GM23248 (cell line): ENCODE results near the gene TECTA. TPM values are rescaled to one million over a fixed set of nuclear protein-coding genes. Genes with fewer than 3 reads are reported as not detected.

Experiments used
- DNase-seq: peaks from one replicate; pipeline ENCODE4 v3.0.0-alpha.2; 2015
- H2AFZ ChIP-seq: fragments of 200-600 bp; sonication (generic); 2 replicates; pipeline ENCODE4 v1.6.1; 2016; ENCODE audit warnings: antibody characterized with exemption
- H3F3A ChIP-seq: fragments of 200-600 bp; sonication (generic); 2 replicates; pipeline ENCODE4 v1.6.1; 2016; ENCODE audit warnings: mild to moderate bottlenecking, antibody characterized with exemption, mixed run types; ENCODE audit not compliant: insufficient read depth
- H3K27ac ChIP-seq: fragments of 200-600 bp; sonication (generic); 2 replicates; pipeline ENCODE4 v1.5.1; 2016; ENCODE audit warnings: mild to moderate bottlenecking
- H3K27me3 ChIP-seq: fragments of 200-600 bp; sonication (generic); replicated peaks from 2 replicates; pipeline ENCODE4 v1.6.1; 2016; ENCODE audit warnings: mild to moderate bottlenecking; ENCODE audit not compliant: insufficient read depth
- H3K36me3 ChIP-seq: fragments of 200-600 bp; sonication (generic); 2 replicates; pipeline ENCODE4 v1.6.1; 2016; ENCODE audit warnings: low read depth, mild to moderate bottlenecking
- H3K4me1 ChIP-seq: fragments of 200-600 bp; sonication (generic); 2 replicates; pipeline ENCODE4 v1.6.1; 2016; ENCODE audit warnings: mild to moderate bottlenecking; ENCODE audit not compliant: insufficient read depth
- H3K4me2 ChIP-seq: fragments of 200-600 bp; sonication (generic); one replicate; pipeline ENCODE4 v1.6.1; 2016; ENCODE audit warnings: mild to moderate bottlenecking; ENCODE audit not compliant: unreplicated experiment
- H3K4me3 ChIP-seq: fragments of 200-600 bp; sonication (generic); 2 replicates; pipeline ENCODE4 v1.5.1; 2016; ENCODE audit warnings: mild to moderate bottlenecking
- H3K79me2 ChIP-seq: fragments of 200-600 bp; sonication (generic); 2 replicates; pipeline ENCODE4 v1.6.1; 2016; ENCODE audit warnings: mild to moderate bottlenecking; ENCODE audit not compliant: insufficient read depth
- H3K9ac ChIP-seq: fragments of 200-600 bp; sonication (generic); 2 replicates; pipeline ENCODE4 v1.6.1; 2016; ENCODE audit warnings: mild to moderate bottlenecking
- H3K9me2 ChIP-seq: fragments of 200-600 bp; sonication (generic); 2 replicates; pipeline ENCODE4 v1.6.1; 2016; ENCODE audit warnings: mixed run types, mild to moderate bottlenecking, moderate library complexity; ENCODE audit not compliant: insufficient read depth
- H3K9me3 ChIP-seq: fragments of 200-600 bp; sonication (generic); one replicate; pipeline ENCODE4 v1.6.1; 2017; ENCODE audit warnings: low read depth
- H4K20me1 ChIP-seq: fragments of 200-600 bp; sonication (generic); 2 replicates; pipeline ENCODE4 v1.6.0; 2016; ENCODE audit not compliant: insufficient read depth
- EZH2 ChIP-seq: fragments of 200-600 bp; sonication (generic); IDR thresholded peaks from 2 replicates; pipeline ENCODE4 v1.6.1; 2018; ENCODE audit warnings: antibody characterized with exemption, mild to moderate bottlenecking; ENCODE audit not compliant: insufficient read depth, poor library complexity, severe bottlenecking
- EZH2phosphoT487 ChIP-seq: fragments of 200-600 bp; sonication (generic); IDR thresholded peaks from 2 replicates; pipeline ENCODE4 v1.6.1; 2018; ENCODE audit warnings: antibody characterized with exemption, moderate library complexity, mild to moderate bottlenecking, low read depth; ENCODE audit not compliant: insufficient read depth
- WGBS, 2 experiments: methylation state at CpG; one replicate each; pipeline ENCODE4 v1.1.6; 2015 to 2017; ENCODE audit warnings: low lambda C conversion rate in 2 of 2, low coverage in 1 of 2; ENCODE audit errors: missing lambda C conversion rate in 2 of 2; 5-methylcytosine and 5-hydroxymethylcytosine counted together
- in situ Hi-C: fragments of 300-500 bp; cut with MboI; formaldehyde crosslinking; loops from 2 replicates; pipeline ENCODE4 v1.15.0; 2020
- polyA plus RNA-seq: library from polyadenylated mRNA; unstranded; fragments of >200 nt; fragmentation: Nextera tagmentation; extraction: Ambion mirVana; gene quantifications from 2 replicates; pipeline ENCODE4 v1.2.1, GENCODE V29; 2016
- total RNA-seq: library from RNA; depleted of rRNA; stranded (reverse); fragments of >200 nt; shearing (Covaris generic); gene quantifications from 2 replicates; pipeline ENCODE4 v1.2.3, GENCODE V29; 2014

Gene TECTA
- total and polyA plus RNA-seq, 2 experiments from 2014 or later, result under 0.01 to 0.08 TPM

GRCh38 chr11:121212536-121213361, 111.7 kb downstream of the TECTA start:
- in situ Hi-C loops, result no loop called here
- 31 to 44% methylated on average over 3 of the region's 3 CpGs for WGBS, 2 experiments

GRCh38 chr11:121213362-121213893, 112.4 kb downstream of the TECTA start:
- H3K9ac ChIP-seq, result no peak overlapping the region
- no peaks in the 10 kb centered on the region for H3K36me3 ChIP-seq
- no peaks in the 10 kb centered on the region for H3K79me2 ChIP-seq
- in situ Hi-C loops, result no loop called here
- H3K27me3 ChIP-seq, result peaks cover 27% of the 10 kb centered on the region
- WGBS, 2 experiments, result 44 to 59% methylated on average over 3 of the region's 3 CpGs
- no peak overlapping the region for H3K4me2 ChIP-seq
- H3K4me3 ChIP-seq, result no peak overlapping the region
- no peak overlapping the region for H3K27ac ChIP-seq
- H3F3A ChIP-seq, result no peaks in the 10 kb centered on the region
- no peaks in the 10 kb centered on the region for H3K4me1 ChIP-seq
- TF ChIP-seq EZH2phosphoT487 (no peak), EZH2 (no peak)
- no peak for DNase-seq
- no peaks in the 10 kb centered on the region for H4K20me1 ChIP-seq
- no peaks in the 10 kb centered on the region for H3K9me2 ChIP-seq
- no peak overlapping the region for H2AFZ ChIP-seq
- H3K9me3 ChIP-seq, result no peaks in the 10 kb centered on the region

More at GRCh38 chr11:121212536-121213361, 111.7 kb downstream of the TECTA start:
- no peaks in the 10 kb centered on the region for H4K20me1 ChIP-seq
- peaks cover 24% of the 10 kb centered on the region for H3K27me3 ChIP-seq
- no peak overlapping the region for H2AFZ ChIP-seq
- H3K9me3 ChIP-seq, result no peaks in the 10 kb centered on the region
- H3K4me2 ChIP-seq, result no peak overlapping the region
- no peak overlapping the region for H3K4me3 ChIP-seq
- TF ChIP-seq EZH2 (no peak), EZH2phosphoT487 (no peak)
- no peaks in the 10 kb centered on the region for H3K4me1 ChIP-seq
- H3K9me2 ChIP-seq, result no peaks in the 10 kb centered on the region
- no peak overlapping the region for H3K9ac ChIP-seq
- H3K79me2 ChIP-seq, result no peaks in the 10 kb centered on the region
- H3K36me3 ChIP-seq, result no peaks in the 10 kb centered on the region
- H3K27ac ChIP-seq, result no peak overlapping the region
- H3F3A ChIP-seq, result no peaks in the 10 kb centered on the region
- no peak for DNase-seq

- Histone ChIP-seq H3K9me3 (no peaks in the 10 kb centered on the region), H3K36me3 (no peaks in the 10 kb centered on the region), H3K4me2 (no peak overlapping the region), H3K9ac (no peak overlapping the region), H3K27me3 (peaks cover 35% of the 10 kb centered on the region), H4K20me1 (no peaks in the 10 kb centered on the region), H3K4me1 (no peaks in the 10 kb centered on the region), H3F3A (no peaks in the 10 kb centered on the region), H3K4me3 (no peak overlapping the region), H3K27ac (no peak overlapping the region), H2AFZ (no peak overlapping the region), H3K79me2 (no peaks in the 10 kb centered on the region), H3K9me2 (no peaks in the 10 kb centered on the region)
- in situ Hi-C loops, result no loop called here
- DNase-seq, result no peak
- TF ChIP-seq EZH2phosphoT487 (no peak), EZH2 (no peak)
Observed at GRCh38 chr11:121214861-121215260, 113.8 kb downstream of the TECTA start.

GRCh38 chr11:121221496-121222200, 120.6 kb downstream of the TECTA start:
- Histone ChIP-seq H4K20me1 (no peaks in the 10 kb centered on the region), H3K4me1 (no peaks in the 10 kb centered on the region), H3K9ac (no peak overlapping the region), H3K9me3 (no peaks in the 10 kb centered on the region), H3K9me2 (no peaks in the 10 kb centered on the region), H3K27ac (no peak overlapping the region), H3K36me3 (no peaks in the 10 kb centered on the region), H3F3A (no peaks in the 10 kb centered on the region), H2AFZ (no peak overlapping the region), H3K4me3 (no peak overlapping the region), H3K79me2 (no peaks in the 10 kb centered on the region), H3K27me3 (peaks cover 20% of the 10 kb centered on the region), H3K4me2 (no peak overlapping the region)
- DNase-seq, result no peak
- 56 to 65% methylated on average over 5 of the region's 5 CpGs for WGBS, 2 experiments
- in situ Hi-C loops, result no loop called here
- no peak for TF ChIP-seq EZH2
- no peak for TF ChIP-seq EZH2phosphoT487
